Endothelial cell of umbilical vein (primary cell): ENCODE measurements around the gene BIN1.

Experiments
- CTCF ChIP-seq, 2 donors: IDR thresholded peaks; 1 replicate in 1 of 2; 2 replicates in 1 of 2; pipeline ENCODE4 v1.5.1; 2011; ENCODE audit warnings: low read length in 2 of 2, mild to moderate bottlenecking in 2 of 2, moderate library complexity in 2 of 2, control low read depth in 1 of 2, inconsistent platforms in 1 of 2, low read depth in 1 of 2; ENCODE audit not compliant: insufficient read depth in 1 of 2; ENCODE audit errors: extremely low read depth in 1 of 2
- EZH2 ChIP-seq: IDR thresholded peaks from 2 replicates; pipeline ENCODE4 v1.6.1; 2012; ENCODE audit warnings: borderline replicate concordance, low read depth, mild to moderate bottlenecking, moderate library complexity, low read length, inconsistent platforms; ENCODE audit not compliant: severe bottlenecking
- FOS ChIP-seq: IDR thresholded peaks from 2 replicates; pipeline ENCODE4 v1.6.1; 2011; ENCODE audit warnings: mild to moderate bottlenecking, low read length, moderate library complexity, borderline replicate concordance; ENCODE audit not compliant: insufficient read depth
- JUN ChIP-seq: IDR thresholded peaks from 2 replicates; pipeline ENCODE4 v1.6.1; 2011; ENCODE audit warnings: borderline replicate concordance, low read depth; ENCODE audit not compliant: insufficient read length, insufficient read depth
- MAX ChIP-seq: IDR thresholded peaks from 2 replicates; pipeline ENCODE4 v1.6.1; 2011; ENCODE audit not compliant: insufficient read depth, insufficient read length
- MYC ChIP-seq: IDR thresholded peaks from one replicate; pipeline ENCODE4 v1.6.1; 2011; ENCODE audit warnings: mild to moderate bottlenecking, low read depth, low read length
- POLR2A ChIP-seq: IDR thresholded peaks from 2 replicates; pipeline ENCODE4 v1.6.1; 2012; ENCODE audit warnings: low read depth, mild to moderate bottlenecking, control low read depth, low read length
- POLR2AphosphoS5 ChIP-seq: IDR thresholded peaks from 2 replicates; pipeline ENCODE4 v1.6.1; 2012; ENCODE audit warnings: low read depth, mild to moderate bottlenecking, control low read depth, low read length, moderate library complexity; ENCODE audit not compliant: insufficient read depth

GRCh38 chr2:127142663-127143630, 36.0 kb upstream of the BIN1 start:
- no peak for TF ChIP-seq CTCF (IDR thresholded peaks at IDR 0.05; ENCODE audit: extremely low read depth in 1 of 2, insufficient read depth in 1 of 2, low read depth in 1 of 2, low read length in 2 of 2)
- no peak for TF ChIP-seq MYC
- TF ChIP-seq POLR2A: no peak
- TF ChIP-seq MAX: no peak
- TF ChIP-seq POLR2AphosphoS5: no peak
- no peak for TF ChIP-seq FOS
- no peak for TF ChIP-seq JUN
- no peak for TF ChIP-seq EZH2
